Superior temporal gyrus (tissue), 1 donor: Measurements from ENCODE around the gene ABL2.
"Not testable (repeated sequence)": the region's sequence is repeated elsewhere in the genome, so short reads cannot be mapped to it uniquely, and the experiment has no call there.

Experiments
- DNase-seq: peaks from one replicate; pipeline ENCODE4 v3.0.0-alpha.2; 2016; ENCODE audit errors: extremely low spot score

Gene ABL2

DNA sequence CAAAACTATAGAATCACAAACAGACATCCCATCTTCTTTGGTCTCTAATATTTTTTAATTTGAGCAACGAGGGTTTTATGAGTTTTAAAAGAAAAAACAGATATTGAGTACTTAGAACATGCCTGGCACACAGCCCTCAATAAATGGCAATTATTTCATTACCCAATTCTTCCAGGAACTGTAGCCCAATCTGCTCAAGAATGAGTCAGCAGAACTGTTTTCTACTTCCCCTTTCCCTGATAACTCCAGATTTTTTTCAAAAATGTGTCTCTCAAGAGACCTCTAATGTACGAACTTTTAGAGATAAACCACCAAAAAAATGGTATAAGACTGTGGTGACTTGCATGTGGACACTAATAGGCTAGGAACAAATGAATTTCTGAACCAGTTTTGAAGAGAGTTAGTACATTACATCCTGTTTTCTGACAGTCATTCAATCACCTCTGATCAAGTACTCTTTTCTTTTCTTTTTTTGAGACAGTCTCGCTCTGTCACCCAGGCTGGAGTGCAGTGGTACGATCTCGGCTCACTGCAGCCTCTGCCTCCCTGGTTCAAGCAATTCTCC is 11.5 kb downstream of the ABL2 start:
- DNase-seq, result peak; percentile 27

DNA sequence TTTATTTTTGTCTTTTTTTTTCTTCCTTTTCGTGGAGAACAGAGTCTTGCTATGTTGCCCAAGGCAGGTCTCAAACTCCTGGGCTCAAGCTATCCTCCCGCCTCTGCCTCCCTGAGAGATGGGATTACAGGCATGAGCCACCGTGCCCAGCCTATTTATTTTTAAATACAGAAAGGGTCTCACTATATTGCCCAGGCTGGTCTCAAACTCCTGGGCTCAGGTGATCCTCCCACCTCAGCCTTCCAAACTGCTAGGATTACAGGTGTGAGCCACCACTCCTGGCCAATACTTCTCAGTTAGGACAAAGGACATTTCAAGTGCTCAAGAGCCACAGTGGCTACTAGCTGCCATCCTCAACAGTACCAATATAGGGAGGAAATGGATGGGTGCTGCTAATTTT is 16.2 kb downstream of the ABL2 start:
- DNase-seq, result not testable (repeated sequence)

DNA sequence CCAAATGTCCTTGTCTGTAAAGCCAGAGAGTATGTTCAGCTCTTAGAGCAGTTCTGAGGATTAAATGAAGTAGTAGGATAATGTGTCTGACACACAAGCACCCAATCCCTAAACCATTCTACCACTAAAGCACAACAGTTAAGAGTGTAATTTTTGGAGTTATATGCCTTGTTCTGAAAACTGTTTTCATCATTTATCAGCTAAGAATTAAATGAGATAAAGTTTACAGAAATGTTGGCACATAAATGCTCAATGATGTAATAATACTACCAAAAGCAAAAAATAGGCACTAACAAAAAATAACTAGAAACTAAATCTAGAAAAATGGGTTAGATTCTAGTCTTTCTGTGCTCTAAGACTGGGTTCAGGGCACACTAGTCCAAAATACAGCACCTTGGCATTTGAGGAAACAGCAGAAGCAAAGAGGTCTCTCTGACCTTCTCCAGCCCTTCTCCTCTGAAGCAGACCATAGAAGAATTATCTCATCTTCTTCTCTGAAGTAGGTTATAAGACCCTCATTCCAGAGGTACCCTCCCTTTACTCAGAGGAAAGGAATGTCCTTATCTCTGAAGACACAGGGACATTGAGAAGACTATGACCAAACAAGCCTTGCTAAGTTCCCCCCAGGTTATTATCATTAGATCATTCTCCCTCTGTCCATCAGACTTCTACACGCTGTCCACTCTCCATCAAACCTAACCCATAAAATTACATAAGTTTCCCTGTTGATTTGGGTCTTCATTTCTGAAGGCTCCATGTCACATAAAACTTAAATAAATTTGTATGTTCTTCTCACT is 20.6 kb downstream of the ABL2 start:
- DNase-seq, result no peak

DNA sequence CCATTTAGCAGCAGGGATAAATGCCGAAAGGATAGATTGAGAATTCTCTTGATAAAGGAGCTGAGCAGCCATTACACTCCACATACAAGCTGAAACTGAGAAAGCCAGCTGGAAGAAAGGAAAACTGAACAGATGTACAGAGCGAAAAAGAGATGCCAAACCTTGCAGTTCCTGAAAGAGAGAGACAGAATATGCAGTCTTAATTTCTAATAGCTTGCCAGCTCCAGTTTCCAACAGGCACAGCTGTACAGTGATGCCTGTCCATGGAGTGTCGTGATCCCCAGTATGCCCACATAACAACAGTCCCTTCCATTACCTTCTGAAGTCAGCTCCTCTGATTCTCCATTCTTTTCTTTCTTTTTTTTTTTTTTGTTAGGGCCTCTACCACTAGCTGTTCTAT is 22.7 kb downstream of the ABL2 start:
- peak; percentile 56 for DNase-seq

DNA sequence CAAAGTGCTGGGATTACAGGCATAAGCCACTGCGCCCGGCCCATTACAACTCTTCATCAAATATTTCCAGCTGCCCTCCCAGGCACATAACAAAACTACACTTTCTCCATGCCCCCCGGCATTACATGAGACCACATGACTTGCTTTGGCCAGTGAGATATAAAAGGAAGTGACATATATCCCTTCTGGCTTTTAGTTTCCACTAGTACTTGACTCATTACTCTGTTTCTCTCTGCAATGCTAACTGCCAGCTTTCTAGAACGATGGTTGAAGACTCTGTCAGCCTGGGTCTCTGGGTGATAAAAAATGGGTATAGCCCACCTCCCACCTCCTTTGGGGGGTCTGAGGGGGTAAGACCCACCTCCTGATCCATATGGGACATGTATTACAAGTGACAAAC is 24.2 kb downstream of the ABL2 start:
- DNase-seq, result no peak

DNA sequence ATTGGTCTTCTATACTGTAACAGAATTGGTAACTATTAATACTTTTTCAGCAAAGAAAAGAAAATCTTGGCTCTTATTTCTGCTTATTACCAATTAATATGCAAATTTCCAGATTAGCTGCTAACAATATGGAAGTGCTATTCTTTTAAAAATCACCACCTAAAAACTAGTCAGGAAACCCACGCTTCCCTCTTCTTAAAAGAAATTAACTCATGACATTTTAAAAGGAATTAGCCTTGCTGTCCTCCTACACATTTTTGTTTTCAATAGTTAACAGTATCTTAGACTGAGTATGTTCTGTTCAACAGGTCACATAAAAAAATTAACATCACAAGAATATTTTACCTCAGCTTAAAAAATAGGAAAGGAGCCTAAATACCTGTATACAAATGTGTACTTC is 27.3 kb downstream of the ABL2 start:
- no peak for DNase-seq

DNA sequence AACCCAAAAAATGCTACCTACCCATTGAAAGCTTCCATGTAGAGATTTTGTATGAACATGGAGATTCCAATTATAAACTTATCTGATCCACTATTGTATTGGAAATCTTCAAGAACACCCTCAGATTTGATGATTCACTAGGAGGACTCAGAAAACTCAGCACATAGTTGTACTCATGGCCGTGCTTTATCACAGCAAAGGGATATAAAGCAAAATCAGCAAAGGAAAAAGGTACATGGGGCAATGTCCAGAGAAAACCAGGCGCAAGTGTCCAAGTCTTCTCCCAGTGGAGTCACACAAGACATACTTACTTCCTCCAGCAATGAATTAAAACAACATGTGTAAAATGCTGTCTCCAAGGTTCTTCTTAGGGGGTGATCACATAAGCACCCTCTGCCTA is 28.9 kb downstream of the ABL2 start:
- no peak for DNase-seq

DNA sequence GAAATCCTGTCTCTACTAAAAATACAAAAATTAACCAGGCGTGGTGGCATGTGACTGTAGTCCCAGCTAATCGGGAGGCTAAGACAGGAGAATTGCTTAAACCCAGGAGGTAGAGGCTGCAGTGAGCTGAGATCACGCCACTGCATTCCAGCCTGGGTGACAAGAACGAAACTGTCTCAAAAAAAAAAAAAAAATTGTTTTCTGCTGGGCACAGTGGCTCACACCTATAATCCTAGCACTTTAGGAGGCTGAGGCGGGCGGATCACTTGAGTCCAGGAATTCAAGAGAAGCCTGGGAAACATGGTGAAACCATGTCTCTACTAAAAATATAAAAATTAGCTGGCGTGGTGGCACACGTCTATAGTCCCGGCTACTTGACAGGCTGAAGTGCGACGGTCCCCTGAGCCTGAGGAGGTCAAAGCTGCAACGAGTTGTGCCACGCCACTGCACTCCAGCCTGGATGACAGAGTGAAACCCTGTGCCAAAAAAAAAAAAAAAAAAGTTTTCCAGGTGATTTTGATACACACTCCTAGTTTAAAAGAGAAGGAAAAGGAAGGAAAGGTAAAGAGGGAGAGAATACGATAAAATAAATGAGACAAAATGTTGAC is 31.7 kb downstream of the ABL2 start:
- DNase-seq, result no peak

DNA sequence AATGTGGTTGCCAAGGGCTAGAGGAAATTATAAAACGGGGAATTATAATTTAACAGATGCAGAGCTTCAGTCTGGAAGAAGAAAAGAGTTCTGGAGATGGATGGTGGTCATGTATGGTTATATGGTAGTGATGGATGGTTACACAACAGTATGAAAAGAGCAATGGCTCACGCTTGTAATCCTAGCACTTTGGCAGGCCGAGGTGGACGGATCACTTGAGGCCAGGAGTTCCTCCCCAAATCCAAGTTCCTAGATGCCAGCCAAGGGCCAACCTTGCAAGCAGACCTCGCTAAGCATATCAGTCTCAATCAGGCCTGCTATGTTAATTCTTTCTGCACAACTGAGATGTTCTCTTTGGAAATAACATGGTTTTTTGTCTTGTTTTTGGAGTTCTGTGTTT is 33.6 kb downstream of the ABL2 start:
- DNase-seq, result not testable (repeated sequence)

DNA sequence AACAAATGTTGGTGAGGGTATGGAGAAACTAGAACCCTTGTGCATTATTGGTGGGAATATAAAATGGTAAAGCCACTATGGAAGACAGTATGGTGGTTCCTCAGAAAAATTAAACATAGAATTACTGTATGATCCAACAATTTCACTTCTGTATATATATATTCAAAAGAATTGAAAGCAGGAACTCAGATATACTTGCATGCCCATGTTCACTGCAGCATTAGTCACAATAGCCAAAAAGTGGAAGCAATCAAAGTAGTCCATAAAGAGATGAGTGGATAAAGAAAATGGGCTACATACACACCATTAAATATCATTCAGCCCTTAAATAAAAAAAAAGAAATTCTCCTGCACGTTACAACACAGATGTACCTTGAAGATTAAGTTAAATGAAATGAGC is 34.1 kb downstream of the ABL2 start:
- no peak for DNase-seq

DNA sequence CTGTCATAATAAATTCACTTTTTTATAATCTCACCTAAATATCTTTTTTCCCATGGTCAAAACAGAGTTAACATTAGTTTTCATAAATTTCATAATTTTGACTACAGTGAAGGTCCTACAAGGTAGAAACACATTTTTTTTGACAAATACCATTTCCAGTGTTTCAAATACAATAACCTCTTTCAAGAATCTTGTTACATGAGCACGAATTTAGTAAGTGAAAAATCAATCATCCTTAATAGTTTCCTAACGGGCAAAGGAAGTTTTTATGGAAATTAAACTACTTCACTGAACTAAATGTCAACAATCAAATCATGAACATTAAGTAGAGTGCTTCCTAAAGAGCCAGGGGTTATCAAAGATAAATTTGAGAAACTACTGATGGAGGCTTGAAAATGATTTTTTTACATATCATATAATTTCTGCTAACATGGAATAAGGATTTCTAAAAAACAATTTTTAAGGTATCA is 35.4 kb downstream of the ABL2 start:
- no peak for DNase-seq

DNA sequence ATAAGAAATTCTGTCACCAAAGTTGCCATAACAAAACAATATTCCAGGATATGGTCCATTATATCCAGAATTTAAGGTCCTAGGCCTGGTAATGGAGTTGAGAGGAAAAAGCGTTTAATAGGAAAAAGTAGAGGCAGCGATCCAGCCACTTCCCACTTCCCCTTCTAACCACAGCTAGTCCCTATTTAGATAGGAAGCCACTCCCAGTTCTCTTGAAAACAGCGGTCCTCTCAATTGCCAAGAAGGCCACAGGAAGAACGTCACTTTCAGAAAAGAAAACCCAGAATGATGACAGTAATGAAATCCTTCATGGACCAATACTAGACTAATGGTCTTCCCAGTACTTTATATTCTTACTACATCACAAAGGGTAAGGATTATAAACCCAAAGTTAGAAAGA is 38.6 kb downstream of the ABL2 start:
- no peak for DNase-seq

DNA sequence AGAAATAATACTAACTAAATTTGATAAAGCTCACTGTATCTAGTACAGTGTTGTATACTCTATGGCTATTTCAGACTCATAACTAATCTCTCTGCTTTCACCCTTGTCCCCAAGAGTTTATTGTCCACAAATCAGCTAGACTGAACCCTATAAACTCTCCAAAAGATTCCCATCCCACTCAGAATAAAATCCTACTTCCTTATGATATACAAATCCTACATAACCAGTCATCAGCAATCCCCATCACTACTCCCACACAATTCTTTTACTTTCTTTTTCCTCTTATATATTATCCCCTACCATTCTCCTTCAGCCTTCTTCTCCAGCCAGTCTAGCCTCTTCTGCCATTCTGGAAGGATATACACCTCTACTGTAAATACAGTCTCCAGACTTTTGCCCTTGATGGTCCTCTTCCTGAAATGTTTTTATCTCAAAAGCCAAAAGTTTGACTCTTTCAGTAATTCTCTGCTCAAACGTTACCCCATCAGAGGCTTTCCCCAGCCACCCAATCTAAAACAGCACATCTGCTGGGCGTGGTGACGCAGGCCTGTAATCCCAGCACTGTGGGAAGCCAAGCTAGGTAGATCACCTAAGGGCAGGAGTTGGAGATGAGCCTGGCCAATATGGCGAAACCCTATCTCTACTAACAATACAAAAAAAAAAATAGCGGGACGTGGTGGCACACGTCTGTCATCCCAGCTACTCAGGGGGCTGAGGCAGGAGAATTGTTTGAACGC is 41.6 kb downstream of the ABL2 start:
- no peak for DNase-seq

DNA sequence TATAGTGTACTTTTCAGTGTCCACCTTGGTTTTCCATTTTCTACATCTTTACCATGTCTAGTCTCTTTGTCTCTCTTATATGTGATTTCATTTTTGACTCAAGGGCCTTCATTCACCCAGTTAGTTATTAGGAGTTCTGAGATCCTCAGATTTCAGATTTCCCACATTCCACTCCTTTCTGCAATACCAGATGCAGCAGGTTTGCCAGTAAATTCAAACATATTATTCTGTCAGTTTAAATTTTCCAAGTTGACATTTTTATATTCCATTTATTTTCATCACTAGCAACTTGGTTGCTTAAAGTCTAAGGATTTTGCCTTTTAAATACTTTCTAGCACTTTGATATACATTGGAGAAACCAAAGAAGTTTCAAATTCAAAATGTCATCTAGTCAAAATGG is 42.4 kb downstream of the ABL2 start:
- no peak for DNase-seq

DNA sequence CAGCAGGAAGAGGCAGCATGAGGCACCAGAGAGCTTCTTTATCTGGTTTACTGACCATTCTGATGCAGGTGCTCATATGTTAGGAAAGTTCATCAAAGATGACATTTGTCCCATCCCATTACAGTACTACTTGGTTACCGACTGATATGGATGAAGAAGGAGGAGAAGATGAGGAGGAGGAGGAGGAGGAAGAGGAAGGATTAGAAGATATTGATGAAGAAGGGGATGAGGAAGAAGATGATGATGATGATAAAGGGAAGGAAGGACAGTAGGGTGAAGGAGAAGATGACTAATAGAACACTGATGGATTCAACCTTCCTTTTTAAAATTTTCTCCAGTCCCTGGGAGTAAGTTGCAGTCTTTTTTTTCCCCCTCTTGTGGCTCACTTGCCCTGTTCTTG is 45.1 kb downstream of the ABL2 start:
- no peak for DNase-seq

DNA sequence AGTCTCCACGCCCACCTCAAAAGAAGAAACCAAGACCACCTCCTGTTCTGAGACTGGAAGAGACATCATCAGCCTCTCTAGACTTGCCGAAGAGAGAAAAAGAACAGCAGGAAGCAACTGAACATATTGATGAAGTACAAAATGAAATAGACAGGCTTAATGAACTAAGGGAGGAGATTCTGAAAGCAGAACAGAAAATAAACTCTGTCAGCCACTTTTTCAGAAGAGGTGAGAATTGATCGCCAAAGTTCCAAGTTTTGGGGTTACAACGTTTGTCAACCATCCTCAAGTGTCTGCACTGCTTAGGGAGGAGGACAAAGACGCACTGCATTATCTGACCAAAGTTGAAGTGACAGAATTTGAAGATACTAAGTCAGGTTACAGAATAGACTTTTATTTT is 45.6 kb downstream of the ABL2 start:
- no peak for DNase-seq

DNA sequence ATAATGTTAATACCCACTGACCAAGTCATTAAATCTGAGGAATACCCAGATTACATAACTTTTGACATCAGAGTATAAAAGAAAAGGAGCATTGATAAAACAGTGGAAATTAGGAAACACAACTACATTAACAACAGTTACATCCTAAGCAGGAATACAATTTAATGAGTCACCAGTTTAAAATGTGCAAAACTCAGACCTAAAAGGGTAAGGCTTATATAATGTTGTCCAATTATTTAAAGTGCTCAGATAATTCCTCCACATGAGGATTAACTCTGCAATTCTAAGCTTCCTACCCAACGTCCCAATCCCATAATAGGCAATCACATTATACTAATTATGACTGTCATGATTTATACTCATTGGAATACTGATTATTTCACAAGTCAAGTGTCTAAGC is 50.5 kb downstream of the ABL2 start:
- no peak for DNase-seq

DNA sequence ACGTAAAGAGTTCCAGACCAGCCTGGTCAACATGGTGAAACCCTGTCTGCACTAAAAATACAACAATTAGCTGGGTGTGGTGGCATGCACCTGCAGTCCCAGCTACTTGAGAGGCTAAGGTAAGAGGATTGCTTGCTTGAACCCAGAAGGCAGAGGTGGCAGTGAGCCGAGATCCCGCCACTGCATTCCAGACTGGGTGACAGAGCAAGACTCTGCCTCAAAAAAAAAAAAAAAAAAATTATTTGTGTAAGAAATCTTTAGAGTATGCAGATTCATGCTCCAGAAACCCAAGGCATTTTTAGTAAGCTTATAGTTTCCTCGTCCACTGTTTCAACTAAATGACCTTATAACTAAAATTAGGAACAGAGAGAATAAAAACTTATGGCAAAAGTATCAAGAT is 51.3 kb downstream of the ABL2 start:
- DNase-seq, result no peak

DNA sequence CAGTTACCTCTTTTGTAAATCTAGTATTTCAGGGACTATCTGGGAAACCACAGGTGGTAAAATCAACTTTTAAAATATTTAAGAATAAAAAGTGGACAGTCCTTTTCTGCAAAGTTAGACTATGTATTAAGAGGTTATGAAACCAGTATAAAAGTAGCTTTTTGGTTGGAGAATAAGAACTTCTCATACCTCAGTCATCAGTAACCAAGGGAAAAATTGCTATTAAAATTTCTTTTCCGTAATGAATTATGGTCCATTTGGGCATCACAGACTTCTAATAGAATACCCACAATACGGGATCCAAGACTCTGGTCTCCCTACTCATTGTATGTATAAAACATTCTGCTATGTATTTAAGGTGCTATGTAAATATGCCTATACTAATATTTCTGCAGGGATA is 51.9 kb downstream of the ABL2 start:
- no peak for DNase-seq

DNA sequence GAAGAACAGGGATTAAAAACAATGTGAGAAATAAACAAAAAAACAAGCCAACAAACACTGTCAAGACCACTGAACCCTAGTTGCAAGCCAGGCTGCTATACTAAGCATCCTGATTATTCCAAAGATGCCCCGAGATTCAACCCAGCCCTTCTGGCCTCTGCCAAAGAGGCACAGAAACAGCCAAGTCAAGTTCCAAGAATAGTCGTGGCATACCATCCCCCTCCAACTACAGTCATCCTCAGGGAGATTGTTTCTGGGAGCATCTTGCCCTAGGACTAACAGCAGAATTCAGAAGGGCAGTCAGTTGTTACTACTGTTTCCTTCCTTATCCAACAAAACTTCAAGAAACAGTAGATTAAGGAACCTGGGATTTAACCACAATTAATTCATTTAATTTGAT is 52.3 kb downstream of the ABL2 start:
- no peak for DNase-seq

DNA sequence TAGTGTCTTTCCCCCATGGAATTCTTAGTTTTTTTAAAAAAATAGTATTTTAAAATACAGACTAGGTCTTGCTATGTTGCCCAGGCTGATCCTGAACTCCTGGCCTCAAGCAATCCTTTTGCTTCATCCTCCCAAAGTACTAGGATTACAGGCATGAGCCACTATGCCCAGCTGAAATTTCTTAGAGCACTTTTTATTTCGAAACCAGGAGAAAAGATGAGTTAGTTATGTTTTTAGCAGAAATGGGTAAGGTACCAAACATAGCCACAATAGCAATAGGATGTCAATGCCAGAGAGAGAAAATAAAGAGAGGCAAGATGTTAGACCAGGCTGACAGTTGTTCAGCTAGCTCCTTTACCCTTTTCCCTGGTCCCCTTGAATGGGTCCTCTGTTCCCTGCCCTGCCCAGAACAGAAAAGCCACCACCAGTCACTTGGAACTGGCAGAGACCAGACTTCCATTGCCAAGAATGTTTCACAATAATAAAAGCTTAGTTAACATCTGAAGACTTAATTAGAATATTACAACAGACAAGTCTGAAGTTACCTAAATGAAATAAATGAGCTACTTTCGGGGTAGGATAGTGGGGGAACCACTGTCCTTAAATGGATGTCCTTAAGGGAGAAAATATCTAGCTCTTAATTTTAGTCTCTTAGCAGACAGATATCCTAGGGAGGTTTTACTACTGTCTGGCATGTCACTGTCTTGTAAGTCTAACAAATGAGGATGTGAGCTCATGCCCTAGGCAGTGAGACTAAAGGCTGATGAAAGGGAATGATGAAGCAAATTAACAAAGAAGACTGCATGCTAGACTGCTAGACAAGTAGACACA is 54.3 kb downstream of the ABL2 start:
- peak; percentile 76 for DNase-seq

DNA sequence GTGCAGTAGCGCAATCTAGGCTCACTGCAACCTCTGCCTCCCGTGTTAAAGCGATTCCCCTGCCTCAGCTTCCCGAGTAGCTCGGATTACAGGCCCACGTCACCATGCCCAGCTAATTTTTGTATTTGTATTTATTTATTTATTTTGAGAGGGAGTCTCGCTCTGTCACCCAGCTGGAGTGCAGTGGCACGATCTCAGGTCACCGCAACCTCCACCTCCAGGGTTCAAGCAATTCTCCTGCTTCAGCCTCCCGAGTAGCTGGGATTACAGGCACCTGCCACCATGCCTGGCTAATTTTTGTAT is 59.1 kb downstream of the ABL2 start:
- not testable (repeated sequence) for DNase-seq
